Measurements from ENCODE around the gene TCF7L2.

- TF ChIP-seq POLR2A (IDR thresholded peaks at IDR 0.05) (no peak), CTCF (IDR thresholded peaks at IDR 0.05) (no peak), POLR2AphosphoS5 (IDR thresholded peaks at IDR 0.05) (no peak)
These were observed 150.2 kb downstream of the TCF7L2 start for GRCh38 chr10:113100281-113100680.
